IPS-18a (cell line): Measurements from ENCODE around the gene ACP1.

Experiments
- H3K27ac ChIP-seq: one replicate; pipeline ENCODE4 v1.5.1; 2013; ENCODE audit warnings: low read length
- H3K27me3 ChIP-seq: one replicate; pipeline ENCODE4 v1.6.1; 2013; ENCODE audit warnings: mild to moderate bottlenecking, low read length; ENCODE audit not compliant: control insufficient read depth, insufficient read depth
- H3K36me3 ChIP-seq: one replicate; pipeline ENCODE4 v1.6.1; 2013; ENCODE audit warnings: low read depth, low read length; ENCODE audit not compliant: control insufficient read depth
- H3K4me1 ChIP-seq: one replicate; pipeline ENCODE4 v1.6.1; 2013; ENCODE audit warnings: low read depth, low read length; ENCODE audit not compliant: control insufficient read depth
- H3K4me3 ChIP-seq: one replicate; pipeline ENCODE4 v1.5.1; 2013; ENCODE audit warnings: low read length
- H3K9ac ChIP-seq: one replicate; pipeline ENCODE4 v1.6.1; 2013; ENCODE audit warnings: mild to moderate bottlenecking, low read length, moderate library complexity
- H3K9me3 ChIP-seq: one replicate; pipeline ENCODE4 v1.6.1; 2013; ENCODE audit warnings: low read depth, low read length; ENCODE audit not compliant: control insufficient read depth

ACP1 gene

GRCh38 chr2:257429-257828 lies 7.3 kb upstream of the ACP1 start:
- Histone ChIP-seq H3K4me3 (no peak overlapping the region), H3K4me1 (no peaks in the 10 kb centered on the region), H3K9me3 (peaks cover 17% of the 10 kb centered on the region), H3K36me3 (no peaks in the 10 kb centered on the region), H3K27me3 (peaks cover 6% of the 10 kb centered on the region), H3K9ac (no peak overlapping the region), H3K27ac (no peak overlapping the region)

- Histone ChIP-seq H3K9me3 (peaks cover 17% of the 10 kb centered on the region), H3K27me3 (peaks cover 10% of the 10 kb centered on the region), H3K36me3 (no peaks in the 10 kb centered on the region), H3K4me3 (no peak overlapping the region), H3K27ac (no peak overlapping the region), H3K9ac (no peak overlapping the region), H3K4me1 (no peaks in the 10 kb centered on the region)
Measured at GRCh38 chr2:257842-258241, 6.9 kb upstream of the ACP1 start.

- H3K9me3 ChIP-seq: peaks cover 17% of the 10 kb centered on the region
- H3K4me1 ChIP-seq: no peaks in the 10 kb centered on the region
- no peak overlapping the region for H3K27ac ChIP-seq
- H3K36me3 ChIP-seq: no peaks in the 10 kb centered on the region
- H3K4me3 ChIP-seq: no peak overlapping the region
- peaks cover 21% of the 10 kb centered on the region for H3K27me3 ChIP-seq
- no peak overlapping the region for H3K9ac ChIP-seq
Measured at GRCh38 chr2:258933-259332, 5.8 kb upstream of the ACP1 start.

GRCh38 chr2:259789-260331 lies 4.9 kb upstream of the ACP1 start:
- no peak overlapping the region for H3K27ac ChIP-seq
- H3K4me3 ChIP-seq: no peak overlapping the region
- H3K9ac ChIP-seq: no peak overlapping the region
- no peaks in the 10 kb centered on the region for H3K36me3 ChIP-seq
- peaks cover 17% of the 10 kb centered on the region for H3K9me3 ChIP-seq
- no peaks in the 10 kb centered on the region for H3K4me1 ChIP-seq
- peaks cover 23% of the 10 kb centered on the region for H3K27me3 ChIP-seq

- Histone ChIP-seq H3K36me3 (no peaks in the 10 kb centered on the region), H3K4me1 (no peaks in the 10 kb centered on the region), H3K27me3 (peaks cover 23% of the 10 kb centered on the region), H3K9ac (no peak overlapping the region), H3K27ac (no peak overlapping the region), H3K4me3 (no peak overlapping the region), H3K9me3 (peaks cover 17% of the 10 kb centered on the region)
Measured at GRCh38 chr2:260507-261161, 4.1 kb upstream of the ACP1 start.

DNA sequence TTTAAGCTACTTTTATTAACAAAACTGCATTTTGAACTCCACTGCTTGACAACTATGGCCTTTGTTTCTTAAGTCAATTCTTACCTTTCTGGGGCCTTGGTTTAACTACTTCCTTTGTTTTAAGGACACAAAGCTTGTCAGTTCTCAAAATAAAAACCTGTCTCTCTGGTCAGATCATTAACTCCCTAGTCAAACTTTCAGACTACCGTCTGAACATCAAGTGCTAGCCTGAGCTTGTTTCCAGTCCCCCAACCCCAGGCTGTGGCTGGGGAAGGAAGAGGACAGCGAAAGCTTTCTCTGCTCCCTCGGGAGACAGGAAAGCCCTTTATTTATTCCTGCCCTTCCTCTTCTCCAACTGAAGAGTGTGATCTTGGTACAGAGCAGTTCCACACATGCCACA lies 2.6 kb upstream of the ACP1 start:
- no peak overlapping the region for H3K9ac ChIP-seq
- no peak overlapping the region for H3K4me3 ChIP-seq
- H3K9me3 ChIP-seq: peaks cover 15% of the 10 kb centered on the region

GRCh38 chr2:263022-263738 lies 1.6 kb upstream of the ACP1 start:
- peaks cover 23% of the 10 kb centered on the region for H3K27me3 ChIP-seq
- peaks cover 6% of the 10 kb centered on the region for H3K9me3 ChIP-seq
- H3K4me1 ChIP-seq: peaks cover 3% of the 10 kb centered on the region
- H3K9ac ChIP-seq: peak overlapping the region; percentile 43
- H3K4me3 ChIP-seq: peak overlapping the region; percentile 69
- H3K27ac ChIP-seq: no peak overlapping the region
- no peaks in the 10 kb centered on the region for H3K36me3 ChIP-seq

More for the DNA sequence above, 2.6 kb upstream of the ACP1 start:
- Histone ChIP-seq H3K27ac (no peak overlapping the region), H3K27me3 (peaks cover 23% of the 10 kb centered on the region), H3K4me1 (peaks cover 3% of the 10 kb centered on the region), H3K36me3 (no peaks in the 10 kb centered on the region)

GRCh38 chr2:263774-264492 lies 814 bp upstream of the ACP1 start, which contains the start of gene SH3YL1:
TSS of gene SH3YL1 (minus strand) at chr2:264032. CDS start at chr2:263984, 48 bp downstream.
- H3K4me1 ChIP-seq: peaks cover 3% of the 10 kb centered on the region

GRCh38 chr2:268323-268722 lies 3.6 kb downstream of the ACP1 start:
- peaks cover 9% of the 10 kb centered on the region for H3K27me3 ChIP-seq
- no peak overlapping the region for H3K4me3 ChIP-seq
- peaks cover 3% of the 10 kb centered on the region for H3K4me1 ChIP-seq
- no peak overlapping the region for H3K27ac ChIP-seq
- no peak overlapping the region for H3K9ac ChIP-seq
- H3K36me3 ChIP-seq: peaks cover 14% of the 10 kb centered on the region
- no peaks in the 10 kb centered on the region for H3K9me3 ChIP-seq

More at GRCh38 chr2:263774-264492, 814 bp upstream of the ACP1 start, which contains the start of gene SH3YL1:
- peak within 1 kb of the TSS; percentile 72 for H3K27ac ChIP-seq
- H3K9ac ChIP-seq: peak within 1 kb of the TSS; percentile 93
- H3K36me3 ChIP-seq: no peaks in the 10 kb centered on the region
- peak within 1 kb of the TSS; percentile 96 for H3K4me3 ChIP-seq
- peaks cover 23% of the 10 kb centered on the region for H3K27me3 ChIP-seq
- no peaks in the 10 kb centered on the region for H3K9me3 ChIP-seq

- no peaks in the 10 kb centered on the region for H3K27me3 ChIP-seq
- no peak overlapping the region for H3K9ac ChIP-seq
- peaks cover 3% of the 10 kb centered on the region for H3K4me1 ChIP-seq
- H3K36me3 ChIP-seq: peaks cover 25% of the 10 kb centered on the region
- H3K9me3 ChIP-seq: no peaks in the 10 kb centered on the region
- no peak overlapping the region for H3K4me3 ChIP-seq
- H3K27ac ChIP-seq: no peak overlapping the region
Measured at GRCh38 chr2:269356-270030, 4.7 kb downstream of the ACP1 start.

- H3K9ac ChIP-seq: no peak overlapping the region
- peaks cover 35% of the 10 kb centered on the region for H3K36me3 ChIP-seq
- H3K27me3 ChIP-seq: no peaks in the 10 kb centered on the region
- H3K4me3 ChIP-seq: no peak overlapping the region
- peaks cover 3% of the 10 kb centered on the region for H3K4me1 ChIP-seq
- H3K9me3 ChIP-seq: no peaks in the 10 kb centered on the region
- H3K27ac ChIP-seq: no peak overlapping the region
Measured at GRCh38 chr2:270861-271260, 6.1 kb downstream of the ACP1 start.
